Neutrophil (primary cell): ENCODE results near the gene PRR5L.

Source experiments
- H3K27ac ChIP-seq: fragments of 200-600 bp; sonication (generic); 2 replicates; pipeline ENCODE4 v1.5.1; 2016; ENCODE audit warnings: mild to moderate bottlenecking, moderate library complexity
- H3K27me3 ChIP-seq: fragments of 200-600 bp; sonication (generic); 2 replicates; pipeline ENCODE4 v1.6.0; 2016; ENCODE audit warnings: mild to moderate bottlenecking
- H3K36me3 ChIP-seq: fragments of 200-600 bp; sonication (generic); 2 replicates; pipeline ENCODE4 v1.5.1; 2017
- H3K4me1 ChIP-seq, 2 experiments: fragments of 200-600 bp in 1 of 2; sonication (generic) in 1 of 2; 1 replicate in 1 of 2; 2 replicates in 1 of 2; pipeline versions ENCODE4 v1.5.1 to v1.6.1; 2013 to 2016; ENCODE audit warnings: low read depth in 1 of 2, low read length in 1 of 2, mild to moderate bottlenecking in 1 of 2, moderate library complexity in 1 of 2; ENCODE audit not compliant: control insufficient read depth in 1 of 2, insufficient read depth in 1 of 2
- H3K4me3 ChIP-seq, 2 experiments: fragments of 200-600 bp in 1 of 2; sonication (generic) in 1 of 2; 1 replicate in 1 of 2; 2 replicates in 1 of 2; pipeline ENCODE4 v1.5.1; 2013 to 2016; ENCODE audit warnings: low read depth in 1 of 2, low read length in 1 of 2, mild to moderate bottlenecking in 1 of 2, moderate library complexity in 1 of 2
- H3K9me3 ChIP-seq: fragments of 200-600 bp; sonication (generic); 2 replicates; pipeline ENCODE4 v1.5.1; 2016
- CTCF ChIP-seq: fragments of 200-600 bp; sonication (generic); IDR thresholded peaks from 2 replicates; pipeline ENCODE4 v1.5.1; 2016; ENCODE audit warnings: antibody characterized with exemption

Gene PRR5L

GRCh38 chr11:36296884-36297543 is 926 bp downstream of the PRR5L start:
- no peak for TF ChIP-seq CTCF
- H3K27ac ChIP-seq = no peak overlapping the region
- H3K4me1 ChIP-seq = peaks cover 0 to 6% of the 10 kb centered on the region in 2 experiments
- H3K27me3 ChIP-seq = no peaks in the 10 kb centered on the region
- H3K4me3 ChIP-seq = no peak overlapping the region
- no peaks in the 10 kb centered on the region for H3K9me3 ChIP-seq
- H3K36me3 ChIP-seq = no peaks in the 10 kb centered on the region

- TF ChIP-seq CTCF = no peak
- H3K36me3 ChIP-seq = no peaks in the 10 kb centered on the region
- no peak overlapping the region for H3K4me3 ChIP-seq
- H3K27me3 ChIP-seq = no peaks in the 10 kb centered on the region
- no peak overlapping the region for H3K27ac ChIP-seq
- H3K4me1 ChIP-seq = no peaks in the 10 kb centered on the region
- no peaks in the 10 kb centered on the region for H3K9me3 ChIP-seq
Observed at GRCh38 chr11:36300650-36301049, 4.6 kb downstream of the PRR5L start.

GRCh38 chr11:36304351-36304750 is 8.3 kb downstream of the PRR5L start:
- Histone ChIP-seq H3K27ac (no peak overlapping the region), H3K4me3 (no peak overlapping the region), H3K36me3 (no peaks in the 10 kb centered on the region), H3K27me3 (no peaks in the 10 kb centered on the region), H3K9me3 (no peaks in the 10 kb centered on the region), H3K4me1 (peaks cover 0 to 4% of the 10 kb centered on the region in 2 experiments)
- TF ChIP-seq CTCF = no peak

GRCh38 chr11:36305047-36305446 is 9.0 kb downstream of the PRR5L start:
- H3K36me3 ChIP-seq = no peaks in the 10 kb centered on the region
- H3K27ac ChIP-seq = no peak overlapping the region
- peaks cover under 1 to 4% of the 10 kb centered on the region in 2 experiments for H3K4me1 ChIP-seq
- no peaks in the 10 kb centered on the region for H3K27me3 ChIP-seq
- no peaks in the 10 kb centered on the region for H3K9me3 ChIP-seq
- TF ChIP-seq CTCF = no peak
- no peak overlapping the region for H3K4me3 ChIP-seq

- TF ChIP-seq CTCF = peak; percentile 22
Observed at GRCh38 chr11:36306888-36307287, 10.8 kb downstream of the PRR5L start.

More at GRCh38 chr11:36306888-36307287, 10.8 kb downstream of the PRR5L start:
- Histone ChIP-seq H3K27me3 (no peaks in the 10 kb centered on the region), H3K4me3 (no peak overlapping the region), H3K36me3 (no peaks in the 10 kb centered on the region), H3K4me1 (peaks cover 4 to 10% of the 10 kb centered on the region in 2 experiments), H3K27ac (peak overlapping the region; percentile 45), H3K9me3 (no peaks in the 10 kb centered on the region)
